LNCAP (cell line): Measurements from ENCODE around the gene RANBP17.

ENCODE experiments used
- TF ChIP-seq, protein P1 (sequence below): fragments of 450-650 bp; IDR thresholded peaks from 2 replicates; pipeline ENCODE4 v1.5.1; 2017; ENCODE audit warnings: mild to moderate bottlenecking

The RANBP17 gene

DNA sequence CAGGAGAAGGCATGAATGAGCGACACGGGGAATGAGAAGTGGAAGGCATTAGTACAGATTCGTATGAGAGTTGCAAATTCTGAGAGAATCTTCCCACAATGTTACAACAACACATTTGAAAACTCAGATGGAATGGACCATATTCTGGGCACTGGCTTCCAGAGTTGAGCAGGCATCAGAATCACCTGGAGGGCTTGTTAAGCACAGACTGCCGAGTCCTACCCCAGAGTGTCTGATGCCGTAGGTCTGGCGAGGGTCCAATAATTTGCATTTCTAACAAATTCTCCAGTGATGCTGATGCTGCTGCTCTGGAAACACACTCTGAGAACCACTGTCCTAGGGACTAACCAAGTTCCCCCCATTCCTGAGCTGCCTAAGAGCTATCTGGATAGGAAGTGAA is 444.3 kb downstream of the RANBP17 start:
- TF ChIP-seq, protein P1, sequence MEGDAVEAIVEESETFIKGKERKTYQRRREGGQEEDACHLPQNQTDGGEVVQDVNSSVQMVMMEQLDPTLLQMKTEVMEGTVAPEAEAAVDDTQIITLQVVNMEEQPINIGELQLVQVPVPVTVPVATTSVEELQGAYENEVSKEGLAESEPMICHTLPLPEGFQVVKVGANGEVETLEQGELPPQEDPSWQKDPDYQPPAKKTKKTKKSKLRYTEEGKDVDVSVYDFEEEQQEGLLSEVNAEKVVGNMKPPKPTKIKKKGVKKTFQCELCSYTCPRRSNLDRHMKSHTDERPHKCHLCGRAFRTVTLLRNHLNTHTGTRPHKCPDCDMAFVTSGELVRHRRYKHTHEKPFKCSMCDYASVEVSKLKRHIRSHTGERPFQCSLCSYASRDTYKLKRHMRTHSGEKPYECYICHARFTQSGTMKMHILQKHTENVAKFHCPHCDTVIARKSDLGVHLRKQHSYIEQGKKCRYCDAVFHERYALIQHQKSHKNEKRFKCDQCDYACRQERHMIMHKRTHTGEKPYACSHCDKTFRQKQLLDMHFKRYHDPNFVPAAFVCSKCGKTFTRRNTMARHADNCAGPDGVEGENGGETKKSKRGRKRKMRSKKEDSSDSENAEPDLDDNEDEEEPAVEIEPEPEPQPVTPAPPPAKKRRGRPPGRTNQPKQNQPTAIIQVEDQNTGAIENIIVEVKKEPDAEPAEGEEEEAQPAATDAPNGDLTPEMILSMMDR, result no peak

- TF ChIP-seq, protein P1, result no peak
Observed at GRCh38 chr5:171306781-171307591, 445.2 kb downstream of the RANBP17 start.

GRCh38 chr5:171307789-171308452 is 446.1 kb downstream of the RANBP17 start:
- TF ChIP-seq, protein P1, result no peak

- TF ChIP-seq, protein P1, result no peak
Observed at GRCh38 chr5:171308453-171309275, 446.8 kb downstream of the RANBP17 start, which contains the start of gene TLX3. Gene TLX3 (plus strand): TSS chr5:171309248. CDS start chr5:171309366, 118 bp downstream.

DNA sequence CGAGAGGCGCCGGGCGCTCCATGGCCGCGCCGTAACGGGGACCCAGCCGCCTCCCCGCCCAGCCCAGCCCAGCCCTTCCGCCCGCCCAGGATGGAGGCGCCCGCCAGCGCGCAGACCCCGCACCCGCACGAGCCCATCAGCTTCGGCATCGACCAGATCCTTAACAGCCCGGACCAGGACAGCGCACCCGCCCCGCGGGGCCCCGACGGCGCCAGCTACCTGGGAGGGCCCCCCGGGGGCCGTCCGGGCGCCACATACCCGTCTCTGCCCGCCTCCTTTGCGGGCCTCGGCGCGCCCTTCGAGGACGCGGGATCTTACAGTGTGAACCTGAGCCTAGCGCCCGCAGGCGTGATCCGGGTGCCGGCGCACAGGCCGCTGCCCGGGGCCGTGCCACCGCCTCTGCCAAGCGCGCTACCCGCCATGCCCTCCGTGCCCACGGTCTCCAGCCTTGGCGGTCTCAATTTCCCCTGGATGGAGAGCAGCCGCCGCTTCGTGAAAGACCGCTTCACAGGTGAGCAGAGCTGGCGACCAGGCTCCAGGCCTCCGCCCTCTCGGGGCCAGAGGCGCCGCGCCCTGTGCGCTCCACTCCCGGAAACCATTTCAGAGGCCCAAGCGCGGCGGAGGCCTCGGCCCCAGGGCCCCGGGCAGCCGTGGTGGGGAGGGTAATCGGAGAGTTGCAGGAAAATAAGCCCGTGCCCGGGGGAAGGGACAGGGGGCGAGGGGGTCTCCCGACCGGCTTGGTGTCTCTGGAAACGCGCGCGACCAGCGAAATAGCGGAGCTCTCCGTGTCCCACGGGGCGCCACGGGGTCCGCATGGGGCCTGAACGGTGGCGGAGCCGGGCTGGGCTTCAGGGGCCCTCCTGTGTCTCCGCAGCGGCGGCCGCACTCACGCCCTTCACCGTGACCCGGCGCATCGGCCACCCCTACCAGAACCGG is 447.7 kb downstream of the RANBP17 start:
- TF ChIP-seq, protein P1, result no peak

- TF ChIP-seq, protein P1, result no peak
Observed at GRCh38 chr5:171310212-171310818, 448.5 kb downstream of the RANBP17 start.
